Heart left ventricle (tissue), 13 donors: Measurements from ENCODE around the gene GPR78.

ENCODE experiments used
- CTCF ChIP-seq, 12 donors: fragments of 200-600 bp; sonication (generic) in 4 of 12; IDR thresholded peaks; one replicate each; pipeline versions ENCODE4 v1.5.0 to v1.8.0; 2018 to 2022; ENCODE audit warnings: antibody characterized with exemption in 12 of 12, mild to moderate bottlenecking in 5 of 12
- POLR2A ChIP-seq, 2 donors: fragments of 450-650 bp; IDR thresholded peaks; one replicate each; pipeline ENCODE4 v1.6.1; 2017; ENCODE audit warnings: antibody characterized with exemption in 2 of 2, mild to moderate bottlenecking in 2 of 2, moderate library complexity in 2 of 2
- donor health status: ischemic (EF 13 %, LVEDD 7.1; RV severe dilation, severe dysfunction).
- donor health status: DM: no; HTN: yes; CAD: no.
- donor health status: DM: no; HTN: no; CAD: no.
- donor health status: ischemic (EF 25% LVEDD 6.9; RV normal size, moderate dysfunction).
- donor health status: ischemic (EF 25% LVEDD 5.7; RV mildly dilated, moderate dysfunction).
- donor health status: ischemic (EF 35%, LVEDD 5.7; RV mildly dilated, moderate dysfunction).
- donor health status: nonischemic (EF 11% LVEDD 7.7; RV severe dilation, severe dysfunction).
- donor health status: DM: yes; HTN: yes; CAD: no.
- donor health status: PGD.
- donor health status: ischemic (EF 29% LVEDD 5.4; RV normal size, mild dysfunction).
- donor health status: nonischemic (EF 23%, LVEDD 6.1; RV moderate dilation, normal function).

GRCh38 chr4:8599091-8599460 is 18.9 kb downstream of the GPR78 start:
- no peak for TF ChIP-seq POLR2A (IDR thresholded peaks at IDR 0.05)
- no peak for TF ChIP-seq CTCF (IDR thresholded peaks at IDR 0.05)
